Measurements from ENCODE around the gene CFAP90. TPM values are rescaled to one million over a fixed set of nuclear protein-coding genes. Genes with fewer than 3 reads are reported as not detected.

CFAP90 gene
- total RNA-seq, 1 experiment from 2014 or later: not detected

GRCh38 chr5:7814816-7815215, 36.1 kb downstream of the CFAP90 start:
- BruUV-seq (replicated peaks): no TSS peak
- Histone ChIP-seq H3K79me2 (ENCODE audit: insufficient read depth, low read length) (no peaks in the 10 kb centered on the region), H4K20me1 (ENCODE audit: insufficient read depth) (no peaks in the 10 kb centered on the region), H3K9me2 (ENCODE audit: insufficient read depth) (no peaks in the 10 kb centered on the region), H3K27me3 (ENCODE audit: insufficient read depth, low read length) (peaks cover 33% of the 10 kb centered on the region), H3K4me3 (replicated peaks in 1 of 2; ENCODE audit: low read depth in 1 of 2, low read length in 2 of 2) (no peak overlapping the region), H3K4me2 (ENCODE audit: low read length) (no peak overlapping the region), H3K27ac (ENCODE audit: low read depth, low read length) (no peak overlapping the region), H3K36me3 (ENCODE audit: control insufficient read depth in 1 of 2, insufficient read depth in 2 of 2, low read length in 2 of 2) (no peaks in the 10 kb centered on the region), H2AFZ (ENCODE audit: low read depth, low read length, poor library complexity, severe bottlenecking) (no peak overlapping the region), H3K9ac (ENCODE audit: low read length) (no peak overlapping the region), H3K4me1 (ENCODE audit: control insufficient read depth in 1 of 2, insufficient read depth in 2 of 2, low read length in 2 of 2) (peaks cover 0 to 2% of the 10 kb centered on the region in 2 experiments; a peak in 1 of 4 replicates), H3K9me3 (ENCODE audit: control insufficient read depth in 1 of 2, insufficient read depth in 1 of 2, low read depth in 1 of 2, low read length in 2 of 2) (no peaks in the 10 kb centered on the region)
- TF ChIP-seq CBX3 (IDR thresholded peaks at IDR 0.05; ENCODE audit: low read depth) (no peak), ZFX (IDR thresholded peaks at IDR 0.05) (no peak), SRF (IDR thresholded peaks at IDR 0.05; ENCODE audit: low read depth) (no peak), POLR2AphosphoS5 (IDR thresholded peaks at IDR 0.05; ENCODE audit: low read depth, low read length) (no peak), ELF1 (IDR thresholded peaks at IDR 0.05; ENCODE audit: borderline replicate concordance, low read depth) (no peak), YY1 (IDR thresholded peaks at IDR 0.05; ENCODE audit: extremely low read depth, insufficient replicate concordance, low read depth, low read length) (no peak), JUND (IDR thresholded peaks at IDR 0.05) (no peak), MAX (IDR thresholded peaks at IDR 0.05) (no peak), CEBPB (IDR thresholded peaks at IDR 0.05; ENCODE audit: low read depth) (no peak), REST (IDR thresholded peaks at IDR 0.05; ENCODE audit: low read depth) (no peak), EZH2phosphoT487 (IDR thresholded peaks at IDR 0.05; ENCODE audit: borderline replicate concordance) (no peak)
- intact Hi-C loops (cut with micrococcal nuclease): no loop called here
- no peak for ATAC-seq
- RAD21 ChIA-PET (ENCODE audit: low non-redundant PET in 1 of 2, low total read pairs in 2 of 2, uncharacterized antibody in 2 of 2, unreplicated experiment in 2 of 2): no interaction called here
- no peak for DNase-seq (ENCODE audit: low read depth, low spot score)
- CTCF ChIA-PET: interaction anchor here (1.1 kb wide), 1 partner anchor 13 kb away, joined by 3 read pairs; no protein-coding TSS in a partner anchor
- POLR2A ChIA-PET: no interaction called here
